Superior temporal gyrus (tissue), 1 donor: ENCODE results near the gene NDUFS1.
"Not testable (repeated sequence)": the region's sequence is repeated elsewhere in the genome, so short reads cannot be mapped to it uniquely, and the experiment has no call there.

Experiments
- DNase-seq: peaks from one replicate; pipeline ENCODE4 v3.0.0-alpha.2; 2016; ENCODE audit errors: extremely low spot score

The NDUFS1 gene

DNA sequence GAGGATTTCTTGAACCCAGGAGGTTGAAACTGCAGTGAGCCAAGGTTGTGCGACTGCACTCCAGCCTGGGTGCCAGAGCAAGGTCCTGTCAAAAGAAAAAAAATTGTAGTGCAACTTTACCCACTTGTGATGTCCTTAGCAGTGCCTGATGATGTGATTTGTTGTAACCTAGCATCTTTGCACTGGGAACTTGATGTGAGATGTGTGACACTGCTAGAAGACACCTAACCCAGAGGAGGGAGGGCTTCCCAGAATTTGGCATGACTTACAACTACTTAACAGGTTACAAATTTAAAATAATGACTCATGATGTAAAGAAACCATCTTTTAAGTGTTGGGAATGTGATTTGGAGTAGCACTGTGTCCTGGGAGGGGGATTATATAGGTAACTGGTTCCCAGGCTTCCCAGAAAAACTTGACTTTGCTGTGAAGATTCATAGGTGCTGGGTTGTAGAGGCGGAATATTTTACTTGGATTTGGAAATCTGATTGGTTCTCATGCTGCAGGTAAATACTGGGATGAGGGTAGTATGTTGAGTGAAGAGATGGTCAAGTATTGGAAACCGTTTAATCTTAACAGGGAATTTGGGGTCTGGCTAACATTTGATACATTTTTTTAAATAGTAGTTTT is 4.1 kb upstream of the NDUFS1 start:
- DNase-seq: no peak

DNA sequence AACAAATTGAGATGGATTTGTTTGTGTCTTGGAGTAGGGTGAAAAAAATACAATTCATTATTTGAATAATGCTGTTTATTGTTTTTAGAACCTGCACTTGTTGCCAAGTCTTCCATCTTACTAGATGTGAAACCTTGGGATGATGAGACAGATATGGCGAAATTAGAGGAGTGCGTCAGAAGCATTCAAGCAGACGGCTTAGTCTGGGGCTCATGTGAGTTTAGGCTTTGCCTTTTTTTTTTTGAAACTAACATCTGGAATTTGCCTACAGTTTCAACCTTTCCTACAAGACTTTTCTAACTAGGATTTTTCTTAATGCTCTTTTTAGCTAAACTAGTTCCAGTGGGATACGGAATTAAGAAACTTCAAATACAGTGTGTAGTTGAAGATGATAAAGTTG is 3.2 kb upstream of the NDUFS1 start:
- DNase-seq: not testable (repeated sequence)

DNA sequence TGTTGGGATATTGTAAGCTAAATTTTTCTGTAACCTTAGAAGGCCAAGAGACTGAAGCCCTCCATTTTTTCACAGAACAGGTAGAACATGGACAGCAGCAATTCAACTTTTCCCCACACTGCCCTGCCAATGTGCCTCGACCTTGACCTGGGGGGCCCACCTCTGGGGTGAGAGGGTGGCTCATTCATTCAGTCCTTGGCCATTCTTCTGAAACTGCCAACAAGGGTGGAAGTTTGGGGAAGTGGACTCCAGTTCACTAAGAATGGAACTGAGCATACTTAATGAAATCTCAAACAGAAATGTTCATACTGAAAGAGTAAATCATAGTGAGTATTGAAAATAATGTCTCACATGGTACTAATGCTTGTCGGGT is 1.5 kb upstream of the NDUFS1 start:
- DNase-seq: no peak

DNA sequence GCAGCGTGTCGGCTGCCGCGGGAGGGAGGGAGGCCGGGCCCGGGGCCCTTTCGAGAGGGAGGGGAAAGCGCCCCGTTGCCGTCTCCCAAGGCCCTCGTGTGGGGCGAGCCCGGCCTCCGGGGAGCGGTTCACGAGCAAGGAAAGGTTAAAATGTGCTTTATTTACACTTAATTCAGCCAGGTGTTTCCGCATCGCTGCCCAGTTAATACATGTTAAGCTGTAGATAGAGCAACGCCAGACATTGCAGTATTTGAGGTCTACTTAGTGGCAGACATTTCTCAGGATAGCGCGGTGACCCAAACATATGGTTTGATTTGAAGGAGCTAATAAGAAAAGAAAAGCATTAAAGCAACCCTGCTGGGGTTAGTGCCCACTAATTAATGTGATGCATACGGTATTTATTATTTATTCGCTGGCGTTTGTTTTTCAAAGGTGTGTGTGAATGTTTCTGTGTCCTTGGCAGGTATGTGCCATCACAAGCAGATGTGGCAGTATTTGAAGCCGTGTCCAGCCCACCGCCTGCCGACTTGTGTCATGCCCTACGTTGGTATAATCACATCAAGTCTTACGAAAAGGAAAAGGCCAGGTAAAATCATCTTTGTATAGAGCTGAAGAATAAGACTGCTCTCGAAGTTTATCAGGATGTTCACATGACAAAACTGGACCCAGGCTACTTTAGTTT is 1.0 kb upstream of the NDUFS1 start:
- peak; percentile 24 for DNase-seq

DNA sequence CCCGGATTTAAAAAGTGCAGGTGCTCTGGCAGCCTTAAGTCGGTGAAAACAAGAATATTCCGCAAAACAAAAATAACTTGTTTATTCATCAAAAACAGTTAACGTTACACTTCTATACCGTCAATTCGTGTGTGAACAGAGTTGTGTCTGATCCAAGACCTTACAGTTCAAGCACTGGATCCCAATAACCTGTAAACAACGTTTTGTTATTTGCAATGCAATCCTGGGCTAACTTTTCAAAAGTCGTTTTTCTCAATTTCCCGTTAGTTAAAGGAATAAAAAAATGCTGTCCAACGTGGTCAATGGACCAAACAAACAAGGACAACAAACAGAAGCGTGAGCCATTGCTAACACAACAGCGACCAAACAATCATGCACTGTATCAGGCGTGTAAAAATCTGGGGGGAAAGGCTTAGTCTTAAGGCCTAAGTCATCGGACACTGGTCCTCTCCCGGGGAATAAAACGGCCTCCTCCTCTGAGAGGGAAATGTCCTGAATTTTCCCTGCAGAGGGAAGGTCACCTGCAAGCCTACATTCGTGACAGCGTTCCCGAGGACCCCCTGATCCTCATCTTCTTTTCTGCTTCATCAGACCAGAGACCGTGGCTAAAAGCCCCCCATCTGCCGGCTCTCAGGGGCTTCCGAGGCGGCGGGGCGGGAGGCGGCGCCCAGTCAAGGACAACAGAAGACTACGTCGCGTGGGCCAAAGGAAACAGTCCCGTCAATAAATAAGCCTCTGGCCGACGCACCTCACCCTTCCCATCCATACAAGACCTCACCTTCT is 490 bp downstream of the NDUFS1 start:
- DNase-seq: peak; percentile 24

DNA sequence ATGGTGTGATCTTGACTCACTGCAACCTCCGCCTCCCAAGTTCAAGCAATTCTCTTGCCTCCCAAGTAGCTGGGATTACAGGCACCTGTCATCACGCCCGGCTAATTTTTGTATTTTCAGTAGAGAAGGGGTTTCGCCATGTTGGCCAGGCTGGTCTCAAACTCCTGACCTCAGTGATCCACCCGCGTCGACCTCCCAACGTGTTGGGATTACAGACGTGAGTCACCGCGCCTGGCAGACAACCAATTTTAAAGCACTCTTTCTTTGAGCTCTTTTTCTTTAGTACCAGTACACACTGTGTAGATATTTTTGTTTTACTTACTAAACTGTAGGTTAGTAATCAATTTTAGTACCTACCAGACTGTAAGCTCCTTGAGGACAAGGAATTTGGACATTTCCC is 2.2 kb downstream of the NDUFS1 start:
- not testable (repeated sequence) for DNase-seq

DNA sequence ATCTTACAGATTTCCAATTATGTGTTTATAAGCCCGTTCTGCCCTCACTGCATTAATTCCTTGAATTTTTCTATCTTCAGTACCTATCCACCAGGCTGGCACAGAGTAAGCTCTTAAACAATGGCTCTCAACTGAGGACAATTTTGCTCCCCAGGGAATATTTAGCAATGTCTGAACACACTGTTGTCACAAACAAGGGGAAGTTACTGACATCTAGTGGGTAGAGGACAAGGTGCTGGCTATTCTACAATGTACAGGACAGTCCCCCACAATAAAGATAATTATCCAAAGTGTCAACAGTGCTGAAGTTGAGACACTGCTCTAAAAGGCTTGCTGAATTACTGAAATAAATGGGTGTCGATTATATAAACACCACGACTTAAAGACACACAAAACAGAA is 5.0 kb downstream of the NDUFS1 start:
- no peak for DNase-seq

DNA sequence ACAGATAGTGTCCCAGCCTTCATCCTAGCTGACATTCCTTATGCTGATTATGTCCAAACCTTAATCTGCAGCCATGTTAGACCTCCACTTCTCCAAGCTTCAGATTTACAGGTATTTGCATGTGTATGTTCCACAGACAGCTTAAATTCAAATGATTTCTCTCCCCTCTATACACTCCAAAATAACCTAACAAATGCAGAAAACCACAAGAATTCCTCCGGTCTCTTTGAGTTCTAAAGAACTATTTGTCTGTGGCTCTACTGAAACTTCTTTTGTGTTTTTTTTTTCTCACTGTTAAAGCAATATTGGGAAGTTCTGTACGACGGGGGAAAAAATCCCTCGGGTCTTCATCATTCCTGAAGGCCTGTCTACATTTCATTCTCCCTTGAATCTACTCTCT is 8.6 kb downstream of the NDUFS1 start:
- DNase-seq: no peak

DNA sequence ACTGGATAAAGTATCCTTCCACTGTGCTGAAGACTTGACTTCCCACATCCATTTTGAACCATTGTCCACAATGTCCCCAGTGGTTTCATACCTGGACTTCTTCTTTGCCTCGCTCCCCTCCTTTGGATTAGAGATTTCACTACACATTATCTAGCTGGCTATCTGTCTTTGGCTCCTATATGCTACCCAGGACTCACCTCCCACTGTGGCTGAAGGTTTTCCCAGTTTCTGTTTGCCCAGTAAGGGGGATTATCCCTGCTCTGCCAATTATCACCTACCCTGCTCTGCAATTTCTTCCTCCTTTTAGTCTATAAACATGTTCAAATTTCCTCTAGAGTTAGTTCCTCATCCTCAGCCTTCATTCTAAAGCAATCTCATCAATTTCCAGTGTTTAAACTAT is 9.1 kb downstream of the NDUFS1 start:
- DNase-seq: no peak

DNA sequence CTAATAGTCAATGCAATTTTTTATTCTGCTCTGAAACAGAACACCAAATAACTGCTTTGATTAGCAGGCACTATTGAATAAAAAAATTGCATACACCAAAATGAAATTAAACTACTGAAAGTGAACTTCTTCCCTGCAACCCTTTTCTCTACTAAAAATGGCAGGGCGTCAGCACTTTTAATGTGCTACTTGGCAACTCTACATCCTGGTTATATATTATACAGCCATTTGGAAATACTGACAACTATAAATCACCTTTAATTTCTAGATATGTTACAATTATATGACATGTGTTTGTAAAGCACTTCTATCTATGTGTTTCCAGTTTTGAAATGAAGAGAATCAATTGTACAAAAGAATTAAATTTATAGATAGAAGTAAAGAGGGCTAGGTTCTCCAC is 9.9 kb downstream of the NDUFS1 start:
- no peak for DNase-seq

DNA sequence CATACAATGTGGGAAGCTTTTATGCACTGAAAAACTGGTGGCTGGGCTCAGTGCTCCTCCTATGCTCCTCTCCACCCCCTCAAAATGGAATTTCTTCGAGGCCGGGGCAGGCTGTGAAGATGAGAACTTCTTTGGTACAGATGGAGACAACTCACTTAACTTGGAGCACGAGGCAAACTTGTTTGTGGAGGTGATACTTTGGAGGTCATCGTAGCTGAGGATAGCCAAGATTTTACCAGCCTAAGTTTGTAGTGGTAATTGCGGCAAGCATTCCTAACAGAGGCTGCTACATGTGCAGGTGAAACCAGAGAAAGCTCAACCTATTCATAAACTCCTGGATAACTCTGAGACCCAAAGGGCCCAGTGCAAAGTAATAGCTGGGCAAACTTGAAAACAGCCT is 13.6 kb downstream of the NDUFS1 start:
- no peak for DNase-seq

DNA sequence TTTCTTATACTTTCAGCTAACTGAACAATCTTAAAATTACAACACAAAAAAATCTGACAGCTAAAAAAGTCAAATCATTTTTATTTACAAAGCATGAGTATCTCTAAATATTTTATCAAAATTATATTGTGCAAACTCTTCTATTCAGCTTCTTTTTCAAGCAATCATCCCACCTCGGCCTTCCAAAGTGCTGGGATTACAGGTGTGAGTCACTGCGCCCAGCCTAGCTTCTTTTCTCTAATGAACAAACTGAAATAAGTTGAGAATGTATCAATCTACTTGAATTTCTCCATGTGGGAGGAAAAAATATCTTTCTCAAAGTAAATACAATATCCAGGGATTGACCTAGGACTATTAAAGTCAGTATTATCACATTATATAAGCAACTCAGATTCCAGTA is 14.9 kb downstream of the NDUFS1 start:
- DNase-seq: no peak

DNA sequence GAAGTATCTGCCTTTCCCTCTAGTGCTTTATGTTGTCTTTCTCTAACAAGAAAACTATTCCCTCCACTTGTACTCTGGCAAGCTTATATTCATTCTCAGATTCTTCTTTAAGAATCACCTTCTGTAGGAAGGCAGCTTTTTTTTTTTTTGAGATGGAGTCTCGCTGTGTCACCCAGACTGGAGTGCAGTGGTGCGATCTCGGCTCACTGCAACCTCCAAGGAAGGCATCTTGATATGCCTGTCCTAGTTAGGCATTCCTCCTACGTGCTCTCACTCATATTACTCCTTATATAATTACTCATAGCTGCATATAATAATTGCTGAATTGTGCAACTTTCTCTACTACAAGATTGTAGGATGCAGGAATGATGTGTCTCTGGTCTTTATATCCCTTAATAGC is 15.8 kb downstream of the NDUFS1 start:
- no peak for DNase-seq

DNA sequence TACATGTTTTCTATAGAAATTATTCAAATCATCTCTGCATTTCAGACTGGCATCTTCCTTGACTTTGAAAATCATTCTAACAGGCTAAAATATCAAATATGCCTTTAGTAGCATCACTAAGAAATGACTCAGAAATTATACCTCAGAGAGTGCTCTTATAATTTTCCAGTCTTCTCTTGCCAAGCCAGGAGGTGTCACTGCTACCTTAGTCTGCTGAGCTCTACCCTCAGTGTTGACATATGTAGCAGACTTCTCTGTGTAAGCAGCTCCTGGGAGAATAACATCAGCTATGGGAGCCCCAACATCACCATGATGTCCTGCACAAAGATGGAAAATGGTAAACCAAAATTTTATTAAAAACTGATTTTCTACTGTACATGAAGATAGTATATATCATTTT is 31.6 kb downstream of the NDUFS1 start:
- DNase-seq: no peak

DNA sequence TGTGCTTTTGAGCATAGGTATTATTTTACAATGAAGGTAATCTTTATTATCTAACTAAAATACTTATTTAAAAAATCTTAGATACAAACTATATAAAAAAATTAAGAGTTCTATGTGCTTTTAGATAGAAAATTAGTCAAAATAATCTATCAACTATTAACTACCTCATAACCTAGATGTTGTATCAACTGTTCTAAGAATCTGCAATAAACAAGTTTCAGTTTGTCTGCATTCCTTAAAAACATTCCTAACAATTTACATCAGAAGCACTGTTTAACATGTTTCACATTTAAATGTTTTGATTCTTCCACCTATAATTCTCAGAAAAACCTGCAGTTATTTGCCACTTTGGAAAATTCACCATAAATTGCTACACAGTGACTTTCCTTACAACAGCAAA is 33.3 kb downstream of the NDUFS1 start:
- DNase-seq: no peak

DNA sequence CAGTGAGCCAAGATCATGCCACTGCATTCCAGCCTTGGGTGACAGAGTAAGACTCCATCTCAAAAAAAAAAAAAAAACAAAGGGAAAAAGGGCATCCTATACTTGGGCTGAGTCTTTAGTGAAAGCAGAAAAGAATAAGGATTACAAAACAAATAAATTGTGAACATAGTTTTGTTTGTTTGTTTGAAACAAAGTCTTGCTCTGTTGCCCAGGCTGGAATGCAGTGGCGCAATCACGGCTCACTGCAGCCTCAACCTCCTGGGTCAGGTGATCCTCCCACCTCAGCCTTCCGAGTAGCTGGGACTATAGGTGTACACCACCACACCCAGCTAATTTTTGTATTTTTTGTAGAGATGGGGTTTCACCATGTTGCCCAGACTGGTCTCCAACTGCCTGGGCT is 36.7 kb downstream of the NDUFS1 start:
- DNase-seq: not testable (repeated sequence)

DNA sequence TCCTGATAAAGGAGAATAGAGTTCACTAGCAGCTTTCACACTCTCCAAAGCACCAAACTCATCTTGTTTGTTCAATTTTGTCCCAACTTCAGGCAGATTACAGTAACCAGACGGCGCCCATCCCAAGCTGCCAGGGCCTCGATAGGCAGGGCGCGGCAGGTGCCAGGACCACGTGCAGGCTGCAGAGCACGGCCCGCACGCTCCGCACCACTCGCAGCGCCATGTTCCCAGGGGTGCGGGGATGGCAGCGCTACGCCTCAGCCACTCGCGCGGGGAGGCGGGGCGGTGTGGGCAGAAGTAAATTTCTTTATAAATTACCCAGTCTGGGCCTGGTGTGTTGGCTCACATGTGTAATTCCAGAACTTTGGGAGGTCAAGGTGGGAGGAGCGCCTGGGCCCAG is 43.0 kb downstream of the NDUFS1 start:
- no peak for DNase-seq

DNA sequence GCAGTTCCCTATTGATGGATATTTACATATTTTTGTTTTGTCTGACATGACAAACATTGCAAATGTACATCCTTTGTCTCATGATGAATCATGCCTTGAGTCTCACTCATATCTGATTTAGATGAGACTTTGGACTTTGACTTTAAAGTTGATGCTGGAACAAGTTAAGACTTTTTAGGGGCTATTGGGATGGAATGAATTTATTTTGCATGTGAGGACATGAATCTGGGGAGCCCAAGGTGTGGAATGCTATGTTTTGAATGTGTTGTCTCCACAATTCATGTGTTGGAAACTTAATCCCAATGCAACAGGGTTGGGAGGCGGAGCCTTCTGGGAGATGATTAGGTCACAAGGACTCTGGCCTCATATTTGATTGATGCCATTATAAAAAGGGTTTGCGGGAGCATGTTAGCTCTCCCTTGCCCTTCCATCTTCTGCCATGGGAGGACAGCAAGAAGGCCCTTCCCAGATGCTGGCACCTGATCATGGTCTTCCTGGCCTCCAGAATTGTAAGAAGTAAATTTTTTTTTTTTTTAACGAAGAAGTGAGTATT is 44.1 kb downstream of the NDUFS1 start:
- DNase-seq: no peak

DNA sequence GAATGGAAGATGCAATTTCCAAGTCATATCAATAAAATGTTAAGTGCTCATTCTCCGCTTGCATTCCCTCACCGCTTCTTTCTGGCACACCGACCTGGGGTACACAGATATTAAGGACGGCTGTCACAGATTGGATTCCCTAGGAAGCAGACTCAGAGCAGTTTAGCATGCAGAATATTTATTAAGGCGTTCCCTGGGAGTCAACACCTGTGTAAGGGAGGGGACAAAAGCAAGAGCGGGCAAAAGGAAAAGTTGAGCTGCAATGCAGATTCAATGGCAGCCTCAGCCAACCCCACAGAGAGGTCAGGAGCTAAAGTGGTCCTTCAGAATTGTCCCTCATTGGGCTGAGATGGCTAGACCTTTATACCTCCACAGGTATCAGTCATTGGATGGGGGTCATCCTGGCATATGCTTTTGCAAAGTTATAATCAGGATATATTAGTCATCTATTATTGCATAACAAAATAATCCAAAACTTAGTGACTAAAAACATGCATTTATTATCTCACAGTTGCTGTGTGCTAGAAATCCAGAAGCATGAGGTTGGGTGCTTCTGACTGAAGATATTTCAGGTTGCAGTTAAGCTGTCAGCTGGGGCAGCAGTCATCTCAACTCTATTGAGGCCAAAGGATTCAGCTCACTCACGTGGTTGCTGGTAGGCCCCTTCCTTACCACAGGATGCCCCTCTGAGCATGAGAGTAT is 46.2 kb downstream of the NDUFS1 start:
- DNase-seq: no peak

DNA sequence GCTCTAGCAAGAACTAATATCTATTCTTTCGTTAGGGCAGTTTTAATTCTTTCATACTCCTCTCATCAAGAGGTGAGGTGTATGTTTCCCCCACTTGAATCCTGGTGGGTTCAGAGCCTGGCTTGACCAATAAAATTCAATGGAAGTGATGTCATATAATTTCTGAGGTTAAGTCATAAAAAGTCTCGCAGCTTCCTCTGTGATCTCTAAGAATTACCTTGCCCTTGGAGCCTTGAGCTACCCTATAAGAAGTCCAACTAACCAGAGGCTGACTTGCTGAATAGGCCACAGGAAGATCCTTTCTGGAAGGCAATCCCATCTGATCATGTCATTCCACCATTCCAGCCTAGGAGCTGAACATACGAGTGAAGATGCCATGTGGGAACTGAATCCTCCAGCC is 47.1 kb downstream of the NDUFS1 start:
- DNase-seq: no peak

DNA sequence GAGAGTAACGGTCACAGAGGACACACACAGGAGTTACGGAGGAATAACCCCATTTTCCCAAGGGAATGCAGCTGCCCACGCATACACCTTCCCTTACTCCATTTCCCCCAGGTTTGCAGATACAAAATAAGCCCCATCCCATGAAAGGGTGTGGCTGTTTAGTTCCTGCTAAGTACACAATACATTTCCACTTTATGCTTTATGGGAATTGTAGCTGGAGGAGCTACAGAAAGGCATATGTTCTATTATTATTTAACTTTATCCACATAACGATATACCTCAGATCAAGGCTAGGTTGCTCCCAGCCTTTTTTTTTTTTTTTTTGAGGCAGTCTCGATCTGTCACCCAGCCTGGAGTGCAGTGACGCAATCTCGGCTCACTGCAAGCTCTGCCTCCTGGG is 50.5 kb downstream of the NDUFS1 start:
- DNase-seq: no peak

DNA sequence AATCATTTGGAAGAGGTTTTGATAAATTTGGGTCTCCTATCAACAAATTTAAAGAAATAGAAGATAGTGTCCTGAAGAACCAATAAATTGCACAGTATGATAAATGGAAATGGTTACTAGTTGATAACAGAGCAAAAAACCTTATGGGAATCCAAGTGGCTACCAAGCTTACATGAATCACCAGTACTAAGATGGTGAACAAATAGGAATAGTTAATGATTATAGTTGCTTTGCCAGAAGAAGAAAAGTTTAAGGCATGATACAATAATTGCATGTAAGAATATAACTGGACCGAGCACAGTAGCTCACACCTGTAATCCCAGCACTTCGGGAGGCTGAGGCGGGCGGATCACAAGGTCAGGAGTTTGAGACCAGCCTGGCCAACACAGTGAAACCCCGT is 53.7 kb downstream of the NDUFS1 start:
- DNase-seq: no peak
